Fibroblast of skin of right biceps (primary cell): Measurements from ENCODE around the gene ZMYM1.
"Not testable (repeated sequence)": the region's sequence is repeated elsewhere in the genome, so short reads cannot be mapped to it uniquely, and the experiment has no call there.

ENCODE experiments used
- DNase-seq: peaks from one replicate; pipeline ENCODE4 v3.0.0-alpha.2; 2013

The ZMYM1 gene

DNA sequence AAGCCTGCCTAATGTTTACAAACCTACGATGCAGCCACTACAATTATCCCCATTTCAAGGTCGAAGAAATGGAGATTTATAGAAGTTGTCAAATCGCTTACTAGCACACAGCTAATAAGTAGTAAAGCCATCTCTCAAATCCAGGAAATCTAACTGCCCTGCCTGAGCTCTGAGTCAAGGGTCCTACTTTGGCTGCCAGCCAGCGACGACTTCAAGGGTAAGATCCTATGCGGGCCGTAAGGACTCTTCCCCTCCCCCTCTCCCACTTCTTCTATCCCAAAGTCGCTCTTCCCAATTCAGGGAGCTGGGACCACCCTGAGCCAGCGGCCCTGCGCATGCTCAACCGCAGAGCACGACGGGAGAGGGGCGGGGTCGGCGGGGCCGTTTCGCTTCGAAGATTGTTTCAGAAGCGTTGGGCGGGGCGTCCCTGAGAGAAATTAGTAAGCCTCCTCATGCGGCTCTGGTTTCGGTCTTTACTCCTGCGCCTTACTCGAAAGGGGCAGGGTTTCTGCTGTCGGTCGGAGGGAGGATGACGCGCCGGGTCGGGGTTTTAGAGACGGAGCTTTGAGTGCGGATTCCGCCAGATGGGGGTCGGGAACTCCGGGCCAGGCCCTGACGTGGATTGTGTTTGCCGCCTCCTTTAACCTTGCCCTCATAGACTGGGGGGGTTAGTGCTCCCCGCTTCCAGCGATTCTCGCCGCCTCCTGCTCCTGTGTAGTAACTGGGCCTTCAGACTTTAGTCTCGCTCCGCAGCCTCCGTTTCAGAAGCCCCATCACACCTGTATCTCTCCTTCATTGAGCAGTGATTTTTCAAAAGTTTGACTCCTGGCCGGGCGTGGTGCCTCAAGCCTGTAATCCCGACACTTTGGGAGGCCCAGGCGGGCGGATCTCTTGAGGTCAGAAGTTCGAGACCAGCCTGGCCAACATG, at the start of gene ZMYM1:
ZMYM1 (plus strand) TSS at position 383 of the 928 bp plus-strand sequence. CDS start 14,603 bp downstream, outside the sequence.
- DNase-seq: peak; percentile 91

GRCh38 chr1:35029761-35030160, 49.4 kb upstream of the ZMYM1 start:
- peak; percentile 25 for DNase-seq

GRCh38 chr1:35030338-35030737, 48.8 kb upstream of the ZMYM1 start:
- no peak for DNase-seq

DNA sequence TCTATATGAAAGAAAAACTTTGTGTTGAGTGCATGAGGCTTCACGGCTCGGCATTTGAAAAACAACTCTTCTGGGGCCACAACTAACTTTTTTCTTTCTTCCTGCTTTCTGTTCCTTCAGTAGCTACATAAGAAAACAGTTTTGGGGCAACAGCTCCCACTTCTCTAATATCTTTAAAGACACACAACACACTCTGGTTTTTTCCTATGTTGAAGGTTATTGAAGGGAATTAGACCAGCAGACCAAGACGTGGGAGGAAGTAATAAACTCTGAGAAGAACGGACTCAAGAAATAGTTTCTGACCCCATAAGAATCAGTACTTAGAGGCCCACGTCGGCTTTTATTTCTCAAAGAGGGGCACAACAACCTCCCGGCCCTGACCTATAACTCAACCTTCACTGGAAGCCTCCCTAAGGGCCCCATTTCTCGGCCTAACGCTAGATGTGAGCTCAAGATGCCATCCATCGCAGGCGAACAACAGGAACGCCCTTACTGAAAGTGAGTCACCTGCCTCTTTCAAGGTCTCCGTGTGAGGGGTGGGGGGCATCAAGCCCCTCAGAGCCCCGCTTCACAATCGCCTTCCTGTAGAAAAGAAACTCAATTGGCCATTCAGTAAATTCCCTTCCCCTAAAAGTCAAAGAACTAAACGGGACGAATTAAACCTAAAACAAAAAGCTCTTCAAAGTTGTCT, 48.3 kb upstream of the ZMYM1 start:
- peak; percentile 53 for DNase-seq

GRCh38 chr1:35032384-35032739, 46.8 kb upstream of the ZMYM1 start:
- DNase-seq: no peak

GRCh38 chr1:35033346-35033745, 45.8 kb upstream of the ZMYM1 start:
- no peak for DNase-seq

GRCh38 chr1:35036621-35037020, 42.6 kb upstream of the ZMYM1 start:
- no peak for DNase-seq

DNA sequence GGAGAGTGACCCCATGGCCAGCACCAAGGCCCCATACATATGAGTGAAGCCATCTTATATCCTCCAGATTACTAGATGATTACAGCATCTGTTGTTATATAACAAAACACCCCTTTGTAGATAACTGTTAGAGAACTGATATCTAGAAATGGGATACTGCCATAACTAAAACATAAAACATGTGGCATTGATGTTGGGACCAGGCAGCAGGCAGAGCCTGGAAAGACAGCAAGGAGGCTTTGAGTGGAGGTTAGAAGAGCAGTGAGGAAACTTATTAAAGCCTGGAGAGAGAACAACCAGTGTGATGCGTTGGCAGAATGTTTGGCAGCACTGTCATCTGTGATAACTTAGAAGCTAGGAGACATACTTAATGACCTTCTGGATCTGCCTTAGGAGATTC, 42.0 kb upstream of the ZMYM1 start:
- no peak for DNase-seq

DNA sequence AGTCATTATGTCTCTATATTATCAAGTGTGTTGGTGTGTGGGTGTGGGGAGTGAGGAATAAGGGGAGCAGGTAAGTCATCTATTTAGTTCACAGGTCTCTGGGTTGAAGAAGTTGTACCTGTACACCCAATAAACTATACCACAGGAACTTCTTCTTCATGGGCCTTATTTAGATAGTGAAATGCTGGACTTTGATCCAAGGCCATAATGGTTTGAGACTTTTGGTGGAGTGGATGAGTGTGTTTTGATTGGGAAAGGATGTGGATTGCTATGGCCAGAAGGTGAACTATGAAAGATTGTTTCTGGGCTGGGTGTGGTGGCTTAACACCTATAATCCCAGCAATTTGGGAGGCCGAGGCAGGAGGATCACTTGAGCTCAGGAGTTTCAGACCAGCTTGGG, 40.5 kb upstream of the ZMYM1 start:
- no peak for DNase-seq

DNA sequence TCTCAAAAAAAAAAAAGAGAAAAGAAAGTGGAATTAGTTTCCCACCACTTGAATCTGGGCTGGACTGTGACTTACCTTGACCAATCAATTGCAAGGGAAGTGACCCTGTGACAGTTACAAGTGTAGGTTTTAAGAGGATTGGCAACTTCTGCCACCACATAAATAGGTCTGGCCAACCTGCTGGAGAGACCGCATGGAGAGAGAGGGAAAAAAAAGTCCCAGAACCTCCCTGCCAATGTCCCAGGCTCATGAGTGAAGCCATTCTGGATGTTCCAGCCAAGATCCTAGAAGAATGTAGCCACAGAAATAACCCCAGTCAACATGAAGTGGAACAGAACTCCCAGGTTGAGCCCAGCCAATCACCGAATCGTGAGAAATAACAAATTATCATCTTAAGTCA, 35.7 kb upstream of the ZMYM1 start:
- no peak for DNase-seq

- DNase-seq: peak; percentile 56
These were observed 34.8 kb upstream of the ZMYM1 start for GRCh38 chr1:35044431-35044830.

GRCh38 chr1:35046730-35047129, 32.5 kb upstream of the ZMYM1 start:
- peak; percentile 3 for DNase-seq

DNA sequence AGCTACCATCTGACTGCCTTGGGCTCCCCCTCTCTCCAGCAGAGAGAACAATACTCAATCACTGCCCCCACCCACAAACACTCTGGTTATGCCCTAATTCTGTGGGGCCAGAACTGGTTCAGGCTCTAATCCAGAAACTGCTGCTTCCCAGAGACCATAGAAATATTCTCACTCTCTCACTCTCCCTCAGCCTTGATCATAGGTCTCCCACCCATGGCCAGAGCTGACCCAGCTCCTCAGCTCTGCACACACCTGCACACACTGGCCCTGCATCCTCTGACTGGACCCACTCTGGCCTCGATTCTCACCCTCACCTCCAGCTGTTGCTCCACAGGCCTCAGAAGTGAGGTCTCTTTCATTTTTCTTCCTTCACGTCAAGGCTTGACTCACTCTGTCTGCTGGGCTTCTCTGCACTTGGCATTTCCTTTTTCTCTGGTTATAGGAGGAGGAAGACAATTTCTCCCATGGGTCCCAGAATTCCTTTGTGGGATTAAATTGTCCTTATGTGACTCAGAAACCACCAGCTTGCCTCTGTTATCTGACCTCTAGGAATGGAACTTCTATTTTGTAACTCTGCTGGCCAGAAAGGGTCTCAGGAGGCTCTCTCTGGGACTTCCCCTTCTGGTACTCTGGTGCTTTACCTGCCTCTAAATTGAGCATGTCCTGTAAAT, 31.9 kb upstream of the ZMYM1 start:
- DNase-seq: peak; percentile 96

GRCh38 chr1:35049116-35049515, 30.1 kb upstream of the ZMYM1 start:
- DNase-seq: peak; percentile 49

- DNase-seq: no peak
These were observed 25.8 kb upstream of the ZMYM1 start for GRCh38 chr1:35053433-35053832.

GRCh38 chr1:35054282-35054681, 24.9 kb upstream of the ZMYM1 start:
- not testable (repeated sequence) for DNase-seq

- DNase-seq: not testable (repeated sequence)
These were observed 20.9 kb upstream of the ZMYM1 start for GRCh38 chr1:35058321-35058720.

DNA sequence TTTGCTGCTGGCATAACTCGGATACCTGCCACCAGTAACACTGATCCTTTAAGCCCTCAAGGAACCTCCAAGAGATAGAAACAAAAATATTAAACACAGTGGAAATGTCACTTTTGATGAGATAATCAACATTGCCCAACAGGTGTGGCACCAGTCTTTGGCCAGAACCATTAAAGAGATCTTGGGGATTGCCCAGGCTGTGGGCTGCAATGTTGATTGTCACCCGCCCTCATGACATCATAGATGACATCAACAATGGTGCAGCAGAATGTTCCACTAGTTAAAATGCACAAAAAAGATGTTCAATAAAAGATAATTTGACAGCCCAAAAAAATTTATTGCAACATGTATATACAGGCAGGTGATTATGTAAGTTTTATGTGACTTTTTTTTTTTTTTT, 20.2 kb upstream of the ZMYM1 start:
- DNase-seq: no peak

DNA sequence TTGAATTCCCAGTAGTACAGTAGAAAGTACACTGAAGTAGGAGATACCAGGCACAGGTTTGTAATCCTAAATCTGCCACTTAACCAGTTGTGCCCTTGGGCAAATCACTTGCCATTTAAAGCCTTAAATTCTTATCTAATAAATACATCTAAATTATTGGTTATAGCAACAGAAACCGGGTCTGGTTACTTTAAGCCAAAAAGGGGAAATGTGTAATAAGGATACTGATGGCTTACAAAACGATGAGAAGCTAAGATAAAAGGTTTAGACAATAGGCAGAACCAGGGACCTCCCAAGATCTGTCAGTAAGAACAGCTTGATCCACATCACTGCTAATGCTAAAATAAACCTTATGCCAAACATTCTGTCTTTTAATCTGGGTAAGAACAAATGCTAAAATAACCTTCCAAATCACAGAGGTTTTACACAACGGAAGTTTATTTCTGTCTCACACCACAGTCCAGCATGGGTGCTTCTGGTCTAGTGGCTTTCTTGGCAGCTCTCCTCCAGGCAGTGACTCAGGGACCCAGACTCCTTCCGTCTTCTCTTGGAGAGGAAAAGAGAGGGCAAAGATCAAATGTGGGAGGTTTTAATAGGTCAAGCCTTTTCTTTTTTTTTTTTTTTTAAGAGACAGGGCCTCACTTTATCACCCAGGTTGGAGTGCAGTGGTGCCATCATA, 16.5 kb upstream of the ZMYM1 start:
- DNase-seq: no peak

- DNase-seq: no peak
These were observed 14.9 kb upstream of the ZMYM1 start for GRCh38 chr1:35064265-35064664.

DNA sequence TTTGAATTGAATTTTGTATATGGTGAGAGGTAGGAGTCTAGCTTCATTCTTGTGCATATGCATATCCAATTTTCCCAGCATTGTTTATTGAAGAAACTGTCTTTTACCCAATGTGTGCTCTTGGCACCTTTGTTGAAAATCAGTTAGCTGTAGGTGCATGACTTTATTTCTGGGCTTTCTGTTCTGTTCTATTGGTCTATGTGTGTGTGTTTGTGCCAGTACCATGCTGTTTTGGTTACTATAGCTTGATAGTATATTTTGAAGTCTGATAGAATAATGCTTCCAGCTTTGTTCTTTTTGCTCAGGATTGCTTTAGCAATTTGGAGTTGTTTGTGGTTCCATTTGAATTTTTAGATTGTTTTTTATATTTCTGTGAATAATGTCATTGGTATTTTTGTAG, 9.4 kb upstream of the ZMYM1 start:
- DNase-seq: no peak

DNA sequence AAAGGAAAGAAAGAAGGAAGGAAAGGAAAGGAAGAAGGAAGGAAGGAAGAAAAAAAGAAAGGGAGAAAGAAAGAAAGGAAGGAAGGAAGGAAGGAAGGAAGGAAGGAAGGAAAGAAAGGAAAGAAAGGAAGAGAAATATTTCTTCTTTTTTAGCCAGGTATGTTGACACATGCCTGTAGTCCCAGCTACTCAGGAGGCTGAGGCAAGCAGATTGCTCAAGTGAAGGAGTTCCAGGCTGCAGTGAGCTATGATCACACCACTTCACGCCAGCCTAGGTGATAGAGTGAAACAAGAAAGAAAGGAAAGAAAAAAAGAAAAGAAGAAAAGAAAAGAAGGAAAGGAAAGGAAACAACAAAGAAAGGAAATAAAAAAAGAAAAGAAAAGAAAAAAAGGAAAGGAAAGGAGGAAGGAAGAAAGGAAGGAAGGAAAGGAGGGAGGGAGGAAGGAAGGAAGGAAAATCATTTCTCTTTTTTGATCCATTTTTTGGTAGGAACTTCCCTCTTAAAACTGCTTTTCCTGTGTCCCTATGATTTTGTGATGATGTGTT, 5.8 kb upstream of the ZMYM1 start:
- no peak for DNase-seq

- peak; percentile 20 for DNase-seq
These were observed 2.8 kb upstream of the ZMYM1 start for GRCh38 chr1:35076426-35076825.
